Adipocyte (in vitro differentiated cells): ENCODE data around the gene C2CD4A.

Experiments
- DNase-seq: peaks from one replicate; pipeline ENCODE4 v3.0.0-alpha.2; 2015; ENCODE audit warnings: low read depth
- H3K27me3 ChIP-seq: replicated peaks from 2 replicates; pipeline ENCODE4 v1.7.0; 2013; ENCODE audit warnings: mild to moderate bottlenecking, low read length, moderate library complexity; ENCODE audit not compliant: control insufficient read depth, insufficient read depth
- H3K36me3 ChIP-seq: 2 replicates; pipeline ENCODE4 v1.7.0; 2013; ENCODE audit warnings: low read length, mild to moderate bottlenecking, moderate library complexity; ENCODE audit not compliant: control insufficient read depth, insufficient read depth, severe bottlenecking
- H3K4me1 ChIP-seq: 2 replicates; pipeline ENCODE4 v1.7.0; 2013; ENCODE audit warnings: mild to moderate bottlenecking, low read length, moderate library complexity; ENCODE audit not compliant: control insufficient read depth, insufficient read depth
- H3K4me3 ChIP-seq: 2 replicates; pipeline ENCODE4 v1.7.0; 2013; ENCODE audit warnings: mild to moderate bottlenecking, low read length, moderate library complexity
- H3K9ac ChIP-seq: 2 replicates; pipeline ENCODE4 v1.7.0; 2013; ENCODE audit warnings: mild to moderate bottlenecking, low read length, moderate library complexity
- H3K9me3 ChIP-seq: 2 replicates; pipeline ENCODE4 v1.7.0; 2013; ENCODE audit warnings: mild to moderate bottlenecking, low read length, moderate library complexity; ENCODE audit not compliant: control insufficient read depth

The C2CD4A gene

DNA sequence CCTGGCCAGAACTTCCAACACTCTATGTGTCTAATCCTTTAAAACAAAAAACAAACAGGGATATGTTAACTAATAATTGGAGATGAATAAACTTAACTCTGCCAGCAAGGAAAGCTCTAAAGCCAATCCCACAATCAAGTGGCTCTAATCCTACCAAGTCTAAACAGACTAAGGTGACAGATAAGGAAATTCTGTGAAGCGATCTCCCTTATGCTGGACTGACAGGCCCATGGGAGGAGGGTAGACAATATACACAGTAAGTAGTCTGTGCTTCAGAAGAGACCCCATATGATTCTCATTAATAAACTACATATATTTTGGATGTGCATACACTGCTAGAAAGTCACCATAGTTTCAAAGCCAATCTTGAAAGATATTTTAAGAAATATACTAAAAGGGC, 16.7 kb upstream of the C2CD4A start:
- H3K36me3 ChIP-seq = no peaks in the 10 kb centered on the region
- H3K9me3 ChIP-seq = no peaks in the 10 kb centered on the region
- H3K4me1 ChIP-seq = peaks cover 9% of the 10 kb centered on the region
- H3K27me3 ChIP-seq = no peaks in the 10 kb centered on the region
- DNase-seq = no peak
- no peak overlapping the region for H3K9ac ChIP-seq
- H3K4me3 ChIP-seq = no peak overlapping the region

DNA sequence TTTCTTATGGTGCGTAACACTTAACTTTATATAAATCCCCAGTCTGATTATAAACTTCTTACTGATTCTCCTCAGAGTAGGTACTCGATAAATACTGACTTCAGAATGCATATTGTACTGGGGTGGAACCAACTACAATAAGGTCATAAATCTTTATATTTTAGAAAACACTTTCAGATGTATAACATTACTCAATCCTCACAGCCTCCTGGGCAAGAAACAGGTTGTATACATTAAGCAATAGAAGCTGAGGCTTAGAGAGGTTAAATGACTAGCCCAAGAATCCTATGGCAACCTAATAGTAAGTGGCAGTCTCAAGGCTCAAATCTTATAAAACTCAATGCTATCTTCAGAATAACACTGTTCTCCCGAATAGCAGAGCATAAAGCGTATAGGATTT, 15.6 kb upstream of the C2CD4A start:
- H3K27me3 ChIP-seq = no peaks in the 10 kb centered on the region
- DNase-seq = no peak

DNA sequence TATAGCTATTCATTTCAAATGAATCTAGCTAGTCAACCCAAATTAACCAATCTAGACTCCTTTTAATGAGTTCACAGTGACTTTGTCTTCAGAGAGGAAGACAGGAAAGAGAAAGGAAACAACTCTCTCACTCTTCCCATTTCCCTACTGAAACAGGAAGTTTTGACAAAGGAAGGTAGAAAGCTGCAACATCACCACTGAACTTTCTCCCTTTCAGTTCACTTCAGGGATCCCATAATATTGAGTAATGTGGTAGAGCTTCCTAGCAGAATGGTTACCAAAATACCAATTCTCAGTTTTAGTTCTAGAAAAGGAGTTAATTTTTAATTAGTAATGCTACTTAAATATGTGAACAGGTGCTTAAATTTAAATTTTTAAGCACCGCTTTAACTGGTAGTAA, 14.1 kb upstream of the C2CD4A start:
- Histone ChIP-seq H3K9ac (no peak overlapping the region), H3K36me3 (no peaks in the 10 kb centered on the region), H3K4me3 (no peak overlapping the region), H3K4me1 (peaks cover 9% of the 10 kb centered on the region), H3K27me3 (no peaks in the 10 kb centered on the region), H3K9me3 (no peaks in the 10 kb centered on the region)
- DNase-seq = no peak

More for the DNA sequence above, 15.6 kb upstream of the C2CD4A start:
- Histone ChIP-seq H3K9me3 (no peaks in the 10 kb centered on the region), H3K9ac (no peak overlapping the region), H3K36me3 (no peaks in the 10 kb centered on the region), H3K4me3 (no peak overlapping the region), H3K4me1 (peaks cover 9% of the 10 kb centered on the region)

DNA sequence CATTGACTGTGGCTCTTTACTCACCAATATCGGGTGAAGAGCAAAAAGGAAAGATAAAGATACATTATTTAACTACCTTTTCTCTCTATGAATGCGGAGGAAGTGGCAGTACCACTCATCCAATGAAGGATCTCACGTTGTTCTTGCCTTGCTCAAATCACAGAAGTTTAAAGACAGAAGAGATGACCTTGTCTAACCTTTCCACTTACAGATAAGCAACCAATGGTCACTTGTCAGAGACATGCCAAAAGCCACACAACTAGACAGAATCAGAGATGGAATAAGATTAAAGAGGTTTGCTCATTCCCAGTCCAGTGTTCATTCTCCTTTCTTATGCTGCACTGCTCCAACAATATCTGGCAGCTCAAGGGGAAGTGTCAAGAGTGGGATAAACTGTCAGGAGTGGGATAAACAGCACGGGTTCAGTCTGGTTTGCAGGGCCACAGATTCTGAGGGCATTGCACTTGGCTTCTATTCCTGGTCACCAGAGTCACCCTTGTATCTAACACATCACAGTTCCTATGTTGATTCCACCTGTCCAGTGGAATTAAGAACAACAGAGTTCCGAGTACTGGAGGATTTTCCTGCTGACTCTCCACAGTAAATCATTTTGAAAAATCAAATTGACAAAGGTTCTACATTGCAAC, 13.2 kb upstream of the C2CD4A start:
- DNase-seq = no peak
- H3K36me3 ChIP-seq = no peaks in the 10 kb centered on the region
- H3K9ac ChIP-seq = no peak overlapping the region
- H3K27me3 ChIP-seq = no peaks in the 10 kb centered on the region
- peaks cover 11% of the 10 kb centered on the region for H3K4me1 ChIP-seq
- H3K4me3 ChIP-seq = no peak overlapping the region
- no peaks in the 10 kb centered on the region for H3K9me3 ChIP-seq

DNA sequence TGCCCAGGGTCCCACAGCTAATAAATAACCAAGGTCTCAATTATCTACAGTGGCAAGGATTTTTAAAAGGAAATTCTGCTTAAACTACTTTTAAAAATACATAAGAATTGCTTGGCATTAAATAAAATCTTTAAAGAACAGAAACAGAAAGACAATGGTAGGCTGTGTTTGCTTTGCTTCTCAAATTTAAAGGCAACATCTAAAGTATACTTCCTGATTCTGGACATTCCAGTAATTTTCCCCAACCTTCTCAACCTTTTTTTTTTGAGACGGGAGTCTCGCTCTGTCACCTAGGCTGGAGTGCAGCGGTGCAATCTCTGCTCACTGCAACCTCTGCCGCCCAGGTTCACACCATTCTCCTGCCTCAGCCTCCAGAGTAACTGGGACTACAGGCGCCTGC, 11.8 kb upstream of the C2CD4A start:
- Histone ChIP-seq H3K27me3 (no peaks in the 10 kb centered on the region), H3K4me1 (peaks cover 18% of the 10 kb centered on the region), H3K4me3 (no peak overlapping the region), H3K9me3 (no peaks in the 10 kb centered on the region), H3K36me3 (no peaks in the 10 kb centered on the region), H3K9ac (no peak overlapping the region)
- DNase-seq = no peak

DNA sequence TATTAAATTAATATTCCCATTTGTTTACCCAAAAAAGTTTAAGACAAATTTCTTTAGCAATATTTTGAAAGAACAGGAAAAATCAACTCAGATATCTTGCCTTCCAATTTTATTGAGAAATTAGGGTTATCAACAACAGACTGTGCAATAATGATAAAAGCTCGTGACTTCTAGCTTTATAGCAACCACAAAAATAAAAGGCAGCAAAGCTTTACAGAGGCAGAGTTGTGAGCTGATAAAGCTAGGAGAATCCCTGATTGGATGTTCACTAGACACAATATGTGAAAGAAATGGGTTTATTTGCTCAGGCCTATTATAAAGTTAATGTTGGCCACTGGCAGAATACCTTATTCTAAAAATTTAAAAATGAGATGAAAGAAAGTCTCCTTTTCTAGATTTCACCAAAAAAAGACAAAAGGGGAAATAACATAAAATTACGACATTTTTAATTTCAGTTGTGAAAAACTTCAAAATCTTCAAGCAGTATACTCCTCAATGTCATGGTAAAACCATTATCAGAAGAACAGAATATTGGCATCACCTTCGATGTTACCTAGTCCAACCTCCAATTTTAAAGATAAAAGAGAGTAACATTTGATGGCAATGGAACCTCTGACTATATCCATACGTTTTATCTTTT, 9.3 kb upstream of the C2CD4A start:
- H3K4me3 ChIP-seq = no peak overlapping the region
- DNase-seq = no peak
- no peaks in the 10 kb centered on the region for H3K9me3 ChIP-seq
- peaks cover 18% of the 10 kb centered on the region for H3K4me1 ChIP-seq
- H3K9ac ChIP-seq = no peak overlapping the region
- H3K27me3 ChIP-seq = no peaks in the 10 kb centered on the region
- H3K36me3 ChIP-seq = no peaks in the 10 kb centered on the region

DNA sequence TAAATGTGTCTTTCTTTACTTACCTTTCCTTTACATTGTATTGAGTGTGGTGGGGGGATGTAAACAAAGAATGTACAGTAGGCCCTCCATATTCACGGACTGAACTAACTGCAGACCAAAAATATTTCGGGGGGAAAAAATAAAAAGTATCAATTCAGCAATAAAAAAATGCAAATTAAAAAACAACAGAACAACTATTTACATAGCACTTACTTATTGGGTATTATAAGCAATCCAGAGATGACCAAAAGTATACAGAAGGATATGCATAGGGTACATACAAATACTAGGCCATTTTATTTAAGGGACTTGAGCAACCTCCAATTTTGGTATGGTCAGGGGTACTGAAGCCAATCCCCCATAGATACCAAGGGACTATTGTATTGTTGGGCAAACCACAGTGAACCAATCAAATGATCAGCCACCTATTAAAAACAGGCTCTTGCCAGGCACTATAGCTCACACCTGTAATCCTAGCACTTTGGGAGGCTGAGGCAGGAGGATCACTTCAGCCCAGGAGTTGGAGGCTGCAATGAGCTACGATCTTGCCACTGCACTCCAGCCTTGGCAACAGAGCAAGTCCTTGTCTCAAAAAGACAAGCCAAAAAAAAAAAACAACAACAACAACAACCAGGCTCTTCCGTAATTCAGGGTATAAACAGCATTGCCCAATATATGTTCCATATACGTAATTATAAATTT, 8.3 kb upstream of the C2CD4A start:
- Histone ChIP-seq H3K36me3 (no peaks in the 10 kb centered on the region), H3K27me3 (no peaks in the 10 kb centered on the region), H3K9me3 (no peaks in the 10 kb centered on the region), H3K9ac (no peak overlapping the region), H3K4me3 (peak overlapping the region; percentile 96), H3K4me1 (peaks cover 12% of the 10 kb centered on the region)
- DNase-seq = no peak

DNA sequence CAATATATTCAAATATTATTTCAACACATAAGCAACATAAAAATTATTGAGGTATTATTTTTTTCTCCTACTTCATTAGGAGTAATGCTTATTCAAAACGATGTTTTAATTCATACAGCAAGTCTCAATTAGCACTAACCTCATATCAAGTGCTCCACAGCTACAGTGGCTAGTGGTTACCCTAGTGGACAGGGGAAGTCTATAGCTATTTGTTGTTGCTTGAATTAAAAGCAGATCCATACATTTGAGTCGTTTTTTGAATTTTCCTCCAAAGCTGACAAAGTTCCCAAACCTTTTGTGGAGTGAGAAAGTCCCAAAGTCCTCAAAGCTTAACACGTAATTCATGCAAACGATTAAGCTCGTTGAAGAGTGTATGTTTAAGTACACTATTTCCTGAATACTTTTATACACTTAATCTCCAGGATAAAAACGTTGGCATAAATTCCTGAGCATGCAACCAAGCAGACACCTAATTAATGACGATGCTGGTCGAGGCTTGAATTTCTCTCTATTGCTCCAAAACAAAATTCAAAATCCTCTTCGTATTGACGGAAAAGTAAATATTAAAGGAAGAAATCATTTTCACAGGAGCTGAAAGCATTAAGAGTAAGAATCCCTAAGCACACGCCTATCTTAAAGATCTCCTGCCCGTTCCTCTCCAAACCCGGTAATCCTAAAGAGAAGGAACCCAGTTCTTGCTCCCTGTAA, 7.5 kb upstream of the C2CD4A start:
- Histone ChIP-seq H3K9ac (peak overlapping the region; percentile 86), H3K27me3 (no peaks in the 10 kb centered on the region), H3K4me1 (peaks cover 9% of the 10 kb centered on the region), H3K9me3 (no peaks in the 10 kb centered on the region), H3K36me3 (no peaks in the 10 kb centered on the region), H3K4me3 (peak overlapping the region; percentile 96)
- DNase-seq = peak; percentile 36

DNA sequence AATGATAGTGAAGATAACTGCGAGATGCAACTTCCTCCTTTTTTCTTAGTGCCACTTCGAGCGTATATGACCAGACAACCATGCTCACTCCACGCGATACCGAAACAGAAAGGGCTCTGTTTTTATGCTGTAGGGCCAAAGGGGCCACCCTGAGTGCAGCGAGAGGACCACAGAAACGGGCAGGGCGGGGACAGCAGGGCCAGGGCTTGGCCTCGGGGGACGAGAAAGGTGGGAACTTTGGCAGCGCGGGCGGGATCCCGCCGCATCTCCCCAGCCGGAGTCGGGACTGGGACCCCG, 7.0 kb upstream of the C2CD4A start:
- Histone ChIP-seq H3K27me3 (no peaks in the 10 kb centered on the region), H3K36me3 (no peaks in the 10 kb centered on the region), H3K9me3 (no peaks in the 10 kb centered on the region), H3K4me1 (peaks cover 9% of the 10 kb centered on the region), H3K4me3 (peak overlapping the region; percentile 96), H3K9ac (peak overlapping the region; percentile 86)
- peak; percentile 73 for DNase-seq

DNA sequence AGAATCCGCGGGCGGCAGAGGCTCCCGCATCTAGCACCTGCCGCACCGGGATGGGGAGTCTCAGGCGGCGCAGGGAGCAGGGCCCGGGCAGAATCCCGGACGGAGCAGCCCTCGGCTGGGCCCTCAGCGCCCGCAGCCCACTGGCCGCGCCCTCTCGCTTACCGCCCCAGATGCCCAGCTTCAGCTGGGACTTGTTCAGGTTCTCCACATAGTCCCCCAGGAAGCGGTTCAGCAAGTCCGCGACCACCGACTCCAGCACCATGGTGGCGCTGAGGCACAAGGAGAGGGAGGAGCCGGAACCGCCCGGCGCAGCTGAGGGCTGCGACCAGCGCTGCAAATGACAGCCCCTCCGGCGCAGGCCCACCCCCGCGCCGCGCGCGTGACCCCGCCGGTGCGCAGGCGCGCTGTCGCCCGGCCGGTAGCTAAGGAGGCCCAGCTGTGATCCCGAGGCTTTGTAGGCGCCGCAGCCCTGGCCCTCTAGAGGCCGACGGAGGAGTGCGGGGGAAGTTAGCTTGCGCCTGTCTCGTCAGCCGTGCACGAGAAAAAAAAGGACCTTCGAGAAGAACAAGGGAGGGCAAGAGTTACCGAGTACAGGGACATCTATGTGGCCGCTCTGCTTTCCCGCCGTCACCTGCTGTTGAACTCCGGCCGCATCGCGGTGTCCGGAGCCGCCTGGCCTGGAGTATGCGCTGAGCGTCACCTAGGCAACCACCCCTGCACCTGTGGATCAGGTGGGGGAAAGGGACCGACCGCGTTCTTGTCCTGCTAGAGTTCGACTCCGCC, 6.5 kb upstream of the C2CD4A start, which contains the start of gene VPS13C:
VPS13C (minus strand) TSS at position 335 of the 783 bp plus-strand sequence; CDS start at position 262, 73 bp downstream.
- H3K4me1 ChIP-seq = peaks cover 9% of the 10 kb centered on the region
- no peaks in the 10 kb centered on the region for H3K9me3 ChIP-seq
- H3K9ac ChIP-seq = peak within 1 kb of the TSS; percentile 86
- H3K27me3 ChIP-seq = no peaks in the 10 kb centered on the region
- H3K36me3 ChIP-seq = no peaks in the 10 kb centered on the region
- DNase-seq = peak; percentile 97
- H3K4me3 ChIP-seq = peak within 1 kb of the TSS; percentile 96
